GM23338 (cell line): ENCODE results near the gene HMGN4. TPM values are rescaled to one million over a fixed set of nuclear protein-coding genes. Genes with fewer than 3 reads are reported as not detected.

Source experiments
- ATAC-seq: fragments of 200-7000 bp; cut with Tn5 transposase; 3 replicates; pipeline ENCODE4 v1.9.1; 2020
- DNase-seq: peaks from one replicate; pipeline ENCODE4 v3.0.0-alpha.2; 2015; ENCODE audit warnings: low spot score
- H2AFZ ChIP-seq: fragments of 200-600 bp; sonication (generic); 2 replicates; pipeline ENCODE4 v1.8.0; 2016; ENCODE audit warnings: antibody characterized with exemption, mild to moderate bottlenecking, moderate library complexity
- H3F3A ChIP-seq: fragments of 200-600 bp; sonication (generic); replicated peaks from 2 replicates; pipeline ENCODE4 v1.8.0; 2017; ENCODE audit warnings: antibody characterized with exemption, mixed run types, low read depth
- H3K27ac ChIP-seq: fragments of 200-600 bp; sonication (generic); 2 replicates; pipeline ENCODE4 v1.6.1; 2016; ENCODE audit warnings: low read depth
- H3K27me3 ChIP-seq: fragments of 200-600 bp; sonication (generic); 2 replicates; pipeline ENCODE4 v1.8.0; 2016; ENCODE audit warnings: mild to moderate bottlenecking, mixed run types, moderate library complexity; ENCODE audit not compliant: insufficient read depth
- H3K36me3 ChIP-seq: fragments of 200-600 bp; sonication (generic); 2 replicates; pipeline ENCODE4 v1.8.0; 2016; ENCODE audit warnings: mild to moderate bottlenecking; ENCODE audit not compliant: insufficient read depth
- H3K4me1 ChIP-seq: fragments of 200-600 bp; sonication (generic); 2 replicates; pipeline ENCODE4 v1.8.0; 2016; ENCODE audit warnings: mild to moderate bottlenecking, moderate library complexity; ENCODE audit not compliant: insufficient read depth
- H3K4me2 ChIP-seq: fragments of 200-600 bp; sonication (generic); 2 replicates; pipeline ENCODE4 v1.7.1; 2017; ENCODE audit warnings: mixed run types
- H3K4me3 ChIP-seq: fragments of 200-600 bp; sonication (generic); 2 replicates; pipeline ENCODE4 v1.6.1; 2016; ENCODE audit warnings: mixed run types
- H3K79me2 ChIP-seq: fragments of 200-600 bp; sonication (generic); replicated peaks from 2 replicates; pipeline ENCODE4 v1.8.0; 2017; ENCODE audit warnings: mild to moderate bottlenecking; ENCODE audit not compliant: insufficient read depth
- H3K9me2 ChIP-seq: fragments of 200-600 bp; sonication (generic); 2 replicates; pipeline ENCODE4 v1.8.0; 2017; ENCODE audit not compliant: insufficient read depth
- H4K20me1 ChIP-seq: fragments of 200-600 bp; sonication (generic); replicated peaks from 2 replicates; pipeline ENCODE4 v1.8.0; 2017; ENCODE audit warnings: mild to moderate bottlenecking; ENCODE audit not compliant: insufficient read depth
- H3K27ac Mint-ChIP-seq: 2 replicates; pipeline ENCODE4 v1.8.0; 2020; ENCODE audit warnings: inconsistent platforms, mild to moderate bottlenecking, moderate library complexity, mixed read lengths
- H3K27me3 Mint-ChIP-seq: 3 replicates; pipeline ENCODE4 v1.8.0; 2022; ENCODE audit warnings: low read depth, mild to moderate bottlenecking, moderate library complexity, mixed read lengths, inconsistent platforms; ENCODE audit not compliant: insufficient read depth, poor library complexity
- H3K36me3 Mint-ChIP-seq: 3 replicates; pipeline ENCODE4 v1.8.0; 2021; ENCODE audit warnings: low read depth, mild to moderate bottlenecking, inconsistent platforms, moderate library complexity, mixed read lengths
- H3K4me1 Mint-ChIP-seq: 3 replicates; pipeline ENCODE4 v1.8.0; 2020; ENCODE audit warnings: mild to moderate bottlenecking, inconsistent platforms, mixed read lengths
- H3K4me3 Mint-ChIP-seq: 3 replicates; pipeline ENCODE4 v1.8.0; 2021; ENCODE audit warnings: moderate library complexity, mild to moderate bottlenecking, inconsistent platforms, mixed read lengths
- H3K9me3 Mint-ChIP-seq: 3 replicates; pipeline ENCODE4 v1.8.0; 2020; ENCODE audit warnings: moderate library complexity, mild to moderate bottlenecking, inconsistent platforms, mixed read lengths
- CREB1 ChIP-seq: fragments of 250-450 bp; sonication (Bioruptor Pico); IDR thresholded peaks from 2 replicates; pipeline ENCODE4 v1.5.0; 2020; ENCODE audit warnings: low read depth, mild to moderate bottlenecking, moderate library complexity
- EZH2 ChIP-seq: fragments of 200-600 bp; sonication (generic); IDR thresholded peaks from one replicate; pipeline ENCODE4 v1.8.0; 2017; ENCODE audit warnings: antibody characterized with exemption, mild to moderate bottlenecking, low read depth; ENCODE audit not compliant: unreplicated experiment
- EZH2phosphoT487 ChIP-seq: fragments of 200-600 bp; sonication (generic); IDR thresholded peaks from one replicate; pipeline ENCODE4 v1.8.1; 2018; ENCODE audit warnings: antibody characterized with exemption; ENCODE audit not compliant: unreplicated experiment
- JUNB ChIP-seq: IDR thresholded peaks from one replicate; pipeline ENCODE4 v1.6.1; 2016; ENCODE audit warnings: antibody characterized with exemption; ENCODE audit not compliant: unreplicated experiment
- NANOG ChIP-seq: IDR thresholded peaks from 2 replicates; pipeline ENCODE4 v1.6.1; 2016; ENCODE audit warnings: antibody characterized with exemption, borderline replicate concordance
- POLR2AphosphoS5 ChIP-seq: IDR thresholded peaks from 2 replicates; pipeline ENCODE4 v1.6.1; 2016; ENCODE audit warnings: antibody characterized with exemption, low read depth
- STAT1 ChIP-seq: IDR thresholded peaks from one replicate; pipeline ENCODE4 v1.6.1; 2016; ENCODE audit warnings: antibody characterized with exemption; ENCODE audit not compliant: unreplicated experiment
- ZNF114 ChIP-seq: fragments of 250-450 bp; sonication (Bioruptor Pico); IDR thresholded peaks from 2 replicates; pipeline ENCODE4 v1.5.0; 2020; ENCODE audit warnings: mild to moderate bottlenecking, moderate library complexity
- ZNF331 ChIP-seq: fragments of 250-450 bp; sonication (Bioruptor Pico); IDR thresholded peaks from 2 replicates; pipeline ENCODE4 v1.5.0; 2020; ENCODE audit warnings: low read depth, mild to moderate bottlenecking, moderate library complexity
- polyA plus RNA-seq: library from polyadenylated mRNA; unstranded; fragments of >200 nt; fragmentation: Nextera tagmentation; extraction: Ambion mirVana; gene quantifications from 2 replicates; pipeline ENCODE4 v1.2.1, GENCODE V29; 2016
- total RNA-seq: library from RNA; depleted of rRNA; stranded (reverse); fragments of >200 nt; shearing (Covaris generic); gene quantifications from 2 replicates; pipeline ENCODE4 v1.2.3, GENCODE V29; 2014
- TF ChIP-seq, protein P1 (sequence below), 2 experiments: fragments of 200-600 bp in 1 of 2; sonication (generic) in 1 of 2; conservative IDR thresholded peaks; 2 replicates each; pipeline versions ENCODE4 v1.5.1 to v1.6.1; 2016 to 2017; ENCODE audit warnings: antibody characterized with exemption in 2 of 2, low read depth in 2 of 2, mild to moderate bottlenecking in 2 of 2, moderate library complexity in 1 of 2
- TF ChIP-seq, protein P2 (sequence below): IDR thresholded peaks from 2 replicates; pipeline ENCODE4 v1.6.1; 2016; ENCODE audit warnings: antibody characterized with exemption
- TF ChIP-seq, protein P3 (sequence below): fragments of 250-450 bp; sonication (Bioruptor Pico); IDR thresholded peaks from 2 replicates; pipeline ENCODE4 v1.5.0; 2020; ENCODE audit warnings: mild to moderate bottlenecking, moderate library complexity
- TF ChIP-seq, protein P4 (sequence below): IDR thresholded peaks from one replicate; pipeline ENCODE4 v1.6.1; 2018; ENCODE audit warnings: antibody characterized with exemption; ENCODE audit not compliant: unreplicated experiment

The HMGN4 gene
- total and polyA plus RNA-seq, 2 experiments from 2014 or later = 35.3 to 91.4 TPM

DNA sequence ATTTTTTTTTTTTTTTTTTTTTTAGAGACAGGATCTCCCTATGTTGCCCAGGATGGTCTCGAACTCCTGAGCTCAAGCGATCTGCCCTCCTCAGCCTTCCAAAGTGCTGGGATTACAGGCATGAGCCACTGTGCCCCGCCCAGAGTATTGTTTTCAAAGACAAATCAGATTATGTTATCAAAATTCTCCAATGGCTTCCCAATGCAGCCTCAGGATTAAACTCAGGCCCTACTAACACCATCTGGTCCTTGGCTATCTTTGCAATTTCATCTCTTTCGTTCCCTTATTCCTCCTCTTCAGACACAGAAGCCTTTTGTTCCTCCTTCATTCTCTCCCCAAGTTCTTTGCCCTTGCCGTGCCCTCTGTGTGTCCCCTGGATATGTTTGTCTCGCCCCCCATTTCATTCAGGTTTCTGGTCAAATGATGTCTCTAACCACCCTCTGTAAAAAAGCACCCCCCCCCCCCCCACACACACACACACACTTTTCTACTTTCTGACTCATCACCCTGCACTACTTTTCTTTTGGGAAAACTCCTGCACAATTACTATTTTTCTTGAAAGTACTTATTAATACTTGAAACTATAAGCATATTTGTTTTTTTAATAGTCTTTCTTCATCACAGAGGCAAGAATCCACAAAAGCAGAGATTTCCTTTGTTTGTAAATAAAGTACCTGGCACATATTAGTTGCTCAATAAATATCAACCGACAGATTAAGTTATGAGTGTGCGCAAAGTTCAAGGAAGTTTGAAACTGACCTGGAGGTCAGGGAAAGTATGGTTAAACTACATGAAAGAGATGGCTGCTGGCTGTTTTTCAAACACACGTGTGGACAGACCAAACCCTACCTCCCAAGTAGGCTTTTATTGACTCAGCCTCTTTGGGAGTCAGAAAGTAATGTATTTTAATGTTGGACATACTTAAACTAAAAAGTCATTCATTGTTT is 21.4 kb upstream of the HMGN4 start:
- no peaks in the 10 kb centered on the region for H3K36me3 ChIP-seq
- peaks cover 7% of the 10 kb centered on the region for H3K4me1 Mint-ChIP-seq
- H3K4me3 Mint-ChIP-seq = peak overlapping the region; percentile 15; the same call in 1 of the 3 replicates
- H3K27ac ChIP-seq = no peak overlapping the region
- H3K4me1 ChIP-seq = peaks cover 6% of the 10 kb centered on the region; the same call in 1 of the 2 replicates
- DNase-seq = no peak
- no peak overlapping the region for H3K4me2 ChIP-seq
- no peaks in the 10 kb centered on the region for H3K79me2 ChIP-seq
- peaks cover 4% of the 10 kb centered on the region; the same call in 2 of the 3 replicates for H3K9me3 Mint-ChIP-seq
- TF ChIP-seq POLR2AphosphoS5 = no peak
- TF ChIP-seq, protein P1, sequence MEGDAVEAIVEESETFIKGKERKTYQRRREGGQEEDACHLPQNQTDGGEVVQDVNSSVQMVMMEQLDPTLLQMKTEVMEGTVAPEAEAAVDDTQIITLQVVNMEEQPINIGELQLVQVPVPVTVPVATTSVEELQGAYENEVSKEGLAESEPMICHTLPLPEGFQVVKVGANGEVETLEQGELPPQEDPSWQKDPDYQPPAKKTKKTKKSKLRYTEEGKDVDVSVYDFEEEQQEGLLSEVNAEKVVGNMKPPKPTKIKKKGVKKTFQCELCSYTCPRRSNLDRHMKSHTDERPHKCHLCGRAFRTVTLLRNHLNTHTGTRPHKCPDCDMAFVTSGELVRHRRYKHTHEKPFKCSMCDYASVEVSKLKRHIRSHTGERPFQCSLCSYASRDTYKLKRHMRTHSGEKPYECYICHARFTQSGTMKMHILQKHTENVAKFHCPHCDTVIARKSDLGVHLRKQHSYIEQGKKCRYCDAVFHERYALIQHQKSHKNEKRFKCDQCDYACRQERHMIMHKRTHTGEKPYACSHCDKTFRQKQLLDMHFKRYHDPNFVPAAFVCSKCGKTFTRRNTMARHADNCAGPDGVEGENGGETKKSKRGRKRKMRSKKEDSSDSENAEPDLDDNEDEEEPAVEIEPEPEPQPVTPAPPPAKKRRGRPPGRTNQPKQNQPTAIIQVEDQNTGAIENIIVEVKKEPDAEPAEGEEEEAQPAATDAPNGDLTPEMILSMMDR (conservative IDR thresholded peaks at IDR 0.05; ENCODE audit: low read depth in 2 of 2) = no peak
- TF ChIP-seq JUNB = no peak
- TF ChIP-seq, protein P2, sequence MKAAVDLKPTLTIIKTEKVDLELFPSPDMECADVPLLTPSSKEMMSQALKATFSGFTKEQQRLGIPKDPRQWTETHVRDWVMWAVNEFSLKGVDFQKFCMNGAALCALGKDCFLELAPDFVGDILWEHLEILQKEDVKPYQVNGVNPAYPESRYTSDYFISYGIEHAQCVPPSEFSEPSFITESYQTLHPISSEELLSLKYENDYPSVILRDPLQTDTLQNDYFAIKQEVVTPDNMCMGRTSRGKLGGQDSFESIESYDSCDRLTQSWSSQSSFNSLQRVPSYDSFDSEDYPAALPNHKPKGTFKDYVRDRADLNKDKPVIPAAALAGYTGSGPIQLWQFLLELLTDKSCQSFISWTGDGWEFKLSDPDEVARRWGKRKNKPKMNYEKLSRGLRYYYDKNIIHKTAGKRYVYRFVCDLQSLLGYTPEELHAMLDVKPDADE = no peak
- no peak for TF ChIP-seq EZH2
- TF ChIP-seq, protein P3, sequence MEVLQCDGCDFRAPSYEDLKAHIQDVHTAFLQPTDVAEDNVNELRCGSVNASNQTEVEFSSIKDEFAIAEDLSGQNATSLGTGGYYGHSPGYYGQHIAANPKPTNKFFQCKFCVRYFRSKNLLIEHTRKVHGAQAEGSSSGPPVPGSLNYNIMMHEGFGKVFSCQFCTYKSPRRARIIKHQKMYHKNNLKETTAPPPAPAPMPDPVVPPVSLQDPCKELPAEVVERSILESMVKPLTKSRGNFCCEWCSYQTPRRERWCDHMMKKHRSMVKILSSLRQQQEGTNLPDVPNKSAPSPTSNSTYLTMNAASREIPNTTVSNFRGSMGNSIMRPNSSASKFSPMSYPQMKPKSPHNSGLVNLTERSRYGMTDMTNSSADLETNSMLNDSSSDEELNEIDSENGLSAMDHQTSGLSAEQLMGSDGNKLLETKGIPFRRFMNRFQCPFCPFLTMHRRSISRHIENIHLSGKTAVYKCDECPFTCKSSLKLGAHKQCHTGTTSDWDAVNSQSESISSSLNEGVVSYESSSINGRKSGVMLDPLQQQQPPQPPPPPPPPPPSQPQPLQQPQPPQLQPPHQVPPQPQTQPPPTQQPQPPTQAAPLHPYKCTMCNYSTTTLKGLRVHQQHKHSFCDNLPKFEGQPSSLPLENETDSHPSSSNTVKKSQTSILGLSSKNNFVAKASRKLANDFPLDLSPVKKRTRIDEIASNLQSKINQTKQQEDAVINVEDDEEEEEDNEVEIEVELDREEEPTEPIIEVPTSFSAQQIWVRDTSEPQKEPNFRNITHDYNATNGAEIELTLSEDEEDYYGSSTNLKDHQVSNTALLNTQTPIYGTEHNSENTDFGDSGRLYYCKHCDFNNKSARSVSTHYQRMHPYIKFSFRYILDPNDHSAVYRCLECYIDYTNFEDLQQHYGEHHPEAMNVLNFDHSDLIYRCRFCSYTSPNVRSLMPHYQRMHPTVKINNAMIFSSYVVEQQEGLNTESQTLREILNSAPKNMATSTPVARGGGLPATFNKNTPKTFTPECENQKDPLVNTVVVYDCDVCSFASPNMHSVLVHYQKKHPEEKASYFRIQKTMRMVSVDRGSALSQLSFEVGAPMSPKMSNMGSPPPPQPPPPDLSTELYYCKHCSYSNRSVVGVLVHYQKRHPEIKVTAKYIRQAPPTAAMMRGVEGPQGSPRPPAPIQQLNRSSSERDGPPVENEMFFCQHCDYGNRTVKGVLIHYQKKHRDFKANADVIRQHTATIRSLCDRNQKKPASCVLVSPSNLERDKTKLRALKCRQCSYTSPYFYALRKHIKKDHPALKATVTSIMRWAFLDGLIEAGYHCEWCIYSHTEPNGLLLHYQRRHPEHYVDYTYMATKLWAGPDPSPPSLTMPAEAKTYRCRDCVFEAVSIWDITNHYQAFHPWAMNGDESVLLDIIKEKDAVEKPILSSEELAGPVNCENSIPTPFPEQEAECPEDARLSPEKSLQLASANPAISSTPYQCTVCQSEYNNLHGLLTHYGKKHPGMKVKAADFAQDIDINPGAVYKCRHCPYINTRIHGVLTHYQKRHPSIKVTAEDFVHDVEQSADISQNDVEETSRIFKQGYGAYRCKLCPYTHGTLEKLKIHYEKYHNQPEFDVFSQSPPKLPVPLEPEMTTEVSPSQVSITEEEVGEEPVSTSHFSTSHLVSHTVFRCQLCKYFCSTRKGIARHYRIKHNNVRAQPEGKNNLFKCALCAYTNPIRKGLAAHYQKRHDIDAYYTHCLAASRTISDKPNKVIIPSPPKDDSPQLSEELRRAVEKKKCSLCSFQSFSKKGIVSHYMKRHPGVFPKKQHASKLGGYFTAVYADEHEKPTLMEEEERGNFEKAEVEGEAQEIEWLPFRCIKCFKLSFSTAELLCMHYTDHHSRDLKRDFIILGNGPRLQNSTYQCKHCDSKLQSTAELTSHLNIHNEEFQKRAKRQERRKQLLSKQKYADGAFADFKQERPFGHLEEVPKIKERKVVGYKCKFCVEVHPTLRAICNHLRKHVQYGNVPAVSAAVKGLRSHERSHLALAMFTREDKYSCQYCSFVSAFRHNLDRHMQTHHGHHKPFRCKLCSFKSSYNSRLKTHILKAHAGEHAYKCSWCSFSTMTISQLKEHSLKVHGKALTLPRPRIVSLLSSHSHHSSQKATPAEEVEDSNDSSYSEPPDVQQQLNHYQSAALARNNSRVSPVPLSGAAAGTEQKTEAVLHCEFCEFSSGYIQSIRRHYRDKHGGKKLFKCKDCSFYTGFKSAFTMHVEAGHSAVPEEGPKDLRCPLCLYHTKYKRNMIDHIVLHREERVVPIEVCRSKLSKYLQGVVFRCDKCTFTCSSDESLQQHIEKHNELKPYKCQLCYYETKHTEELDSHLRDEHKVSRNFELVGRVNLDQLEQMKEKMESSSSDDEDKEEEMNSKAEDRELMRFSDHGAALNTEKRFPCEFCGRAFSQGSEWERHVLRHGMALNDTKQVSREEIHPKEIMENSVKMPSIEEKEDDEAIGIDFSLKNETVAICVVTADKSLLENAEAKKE (CRISPR knock-in tag) = no peak
- no peak for TF ChIP-seq ZNF331
- TF ChIP-seq NANOG = no peak
- TF ChIP-seq EZH2phosphoT487 = no peak
- no peak for TF ChIP-seq STAT1
- TF ChIP-seq, protein P4, sequence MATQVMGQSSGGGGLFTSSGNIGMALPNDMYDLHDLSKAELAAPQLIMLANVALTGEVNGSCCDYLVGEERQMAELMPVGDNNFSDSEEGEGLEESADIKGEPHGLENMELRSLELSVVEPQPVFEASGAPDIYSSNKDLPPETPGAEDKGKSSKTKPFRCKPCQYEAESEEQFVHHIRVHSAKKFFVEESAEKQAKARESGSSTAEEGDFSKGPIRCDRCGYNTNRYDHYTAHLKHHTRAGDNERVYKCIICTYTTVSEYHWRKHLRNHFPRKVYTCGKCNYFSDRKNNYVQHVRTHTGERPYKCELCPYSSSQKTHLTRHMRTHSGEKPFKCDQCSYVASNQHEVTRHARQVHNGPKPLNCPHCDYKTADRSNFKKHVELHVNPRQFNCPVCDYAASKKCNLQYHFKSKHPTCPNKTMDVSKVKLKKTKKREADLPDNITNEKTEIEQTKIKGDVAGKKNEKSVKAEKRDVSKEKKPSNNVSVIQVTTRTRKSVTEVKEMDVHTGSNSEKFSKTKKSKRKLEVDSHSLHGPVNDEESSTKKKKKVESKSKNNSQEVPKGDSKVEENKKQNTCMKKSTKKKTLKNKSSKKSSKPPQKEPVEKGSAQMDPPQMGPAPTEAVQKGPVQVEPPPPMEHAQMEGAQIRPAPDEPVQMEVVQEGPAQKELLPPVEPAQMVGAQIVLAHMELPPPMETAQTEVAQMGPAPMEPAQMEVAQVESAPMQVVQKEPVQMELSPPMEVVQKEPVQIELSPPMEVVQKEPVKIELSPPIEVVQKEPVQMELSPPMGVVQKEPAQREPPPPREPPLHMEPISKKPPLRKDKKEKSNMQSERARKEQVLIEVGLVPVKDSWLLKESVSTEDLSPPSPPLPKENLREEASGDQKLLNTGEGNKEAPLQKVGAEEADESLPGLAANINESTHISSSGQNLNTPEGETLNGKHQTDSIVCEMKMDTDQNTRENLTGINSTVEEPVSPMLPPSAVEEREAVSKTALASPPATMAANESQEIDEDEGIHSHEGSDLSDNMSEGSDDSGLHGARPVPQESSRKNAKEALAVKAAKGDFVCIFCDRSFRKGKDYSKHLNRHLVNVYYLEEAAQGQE = no peak
- no peak for TF ChIP-seq ZNF114 (CRISPR knock-in tag)
- no peak for TF ChIP-seq CREB1 (CRISPR knock-in tag)
- ATAC-seq = no peak
- H3K36me3 Mint-ChIP-seq = peaks cover 4% of the 10 kb centered on the region; the same call in 2 of the 3 replicates
- H3F3A ChIP-seq = 0 out of 2 replicates have a peak, but pooled peaks cover 3% of the 10 kb centered on the region
- no peak overlapping the region for H3K4me3 ChIP-seq
- H3K9me2 ChIP-seq = no peaks in the 10 kb centered on the region
- H3K27me3 Mint-ChIP-seq = peaks cover 8% of the 10 kb centered on the region
- H3K27me3 ChIP-seq = no peaks in the 10 kb centered on the region
- H4K20me1 ChIP-seq = no peaks in the 10 kb centered on the region
- H2AFZ ChIP-seq = peak overlapping the region; percentile 78
- H3K27ac Mint-ChIP-seq = no peak overlapping the region
